Tibial artery (tissue), 4 donors: ENCODE data around the gene BPIFA2.

Experiments
- DNase-seq, 2 donors: peaks; one replicate each; pipeline ENCODE4 v3.0.0-alpha.2; 2019
- H3K27ac ChIP-seq, 2 donors: fragments of 200-600 bp; sonication (generic) in 1 of 2; 1 replicate in 1 of 2; 2 replicates in 1 of 2; pipeline ENCODE4 v1.5.1; 2018 to 2019; ENCODE audit warnings: mild to moderate bottlenecking in 1 of 2
- H3K27me3 ChIP-seq, 2 donors: fragments of 200-600 bp; sonication (generic) in 1 of 2; one replicate each; pipeline versions ENCODE4 v1.5.1 to v1.6.0; 2016 to 2019
- H3K36me3 ChIP-seq, 3 donors: fragments of 200-600 bp; sonication (generic) in 2 of 3; one replicate each; pipeline ENCODE4 v1.5.1; 2016 to 2019; ENCODE audit warnings: mild to moderate bottlenecking in 2 of 3
- H3K4me1 ChIP-seq, 4 donors: fragments of 200-600 bp; sonication (generic) in 2 of 4; 1 replicate in 3 of 4; 2 replicates in 1 of 4; pipeline ENCODE4 v1.5.1; 2016 to 2019
- H3K4me3 ChIP-seq, 2 donors: fragments of 200-600 bp; sonication (generic) in 1 of 2; 1 replicate in 1 of 2; 2 replicates in 1 of 2; pipeline ENCODE4 v1.5.1; 2018 to 2019; ENCODE audit warnings: mild to moderate bottlenecking in 2 of 2
- H3K9me3 ChIP-seq, 3 donors: fragments of 200-600 bp; sonication (generic) in 1 of 3; one replicate each; pipeline ENCODE4 v1.5.1; 2016 to 2019
- intact Hi-C: fragments of 100-400 bp; cut with DNase I; formaldehyde crosslinking; loops from one replicate; pipeline ENCODE4 v1.15.0; 2023; ENCODE audit warnings: low total_unique reads
- TF ChIP-seq, protein P1 (sequence below), 2 experiments: fragments of 200-600 bp in 1 of 2; fragments of 450-650 bp in 1 of 2; IDR thresholded peaks; one replicate each; pipeline ENCODE4 v1.5.1; 2017 to 2019; ENCODE audit warnings: antibody characterized with exemption in 2 of 2, mild to moderate bottlenecking in 1 of 2, moderate library complexity in 1 of 2

BPIFA2 gene

DNA sequence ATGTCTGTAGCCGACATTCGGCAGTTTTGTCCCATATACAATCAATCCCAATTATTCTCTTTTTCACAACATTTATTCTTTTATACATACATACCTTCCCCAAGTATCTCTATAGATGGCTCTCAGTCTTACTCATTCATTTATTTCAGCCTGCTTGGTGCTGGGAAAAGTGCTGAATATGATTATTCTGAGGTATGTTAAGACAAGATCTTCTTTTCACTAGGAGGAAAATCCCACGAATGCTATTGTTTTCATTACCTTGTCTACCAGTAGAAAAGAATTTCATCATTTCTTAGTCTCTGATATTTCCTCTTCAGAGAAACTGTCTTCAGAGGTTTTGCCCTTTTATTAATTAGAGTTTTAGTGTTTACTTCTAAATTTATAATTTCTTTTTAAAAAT lies 35.5 kb downstream of the BPIFA2 start:
- H3K4me1 ChIP-seq: no peaks in the 10 kb centered on the region
- TF ChIP-seq, protein P1, sequence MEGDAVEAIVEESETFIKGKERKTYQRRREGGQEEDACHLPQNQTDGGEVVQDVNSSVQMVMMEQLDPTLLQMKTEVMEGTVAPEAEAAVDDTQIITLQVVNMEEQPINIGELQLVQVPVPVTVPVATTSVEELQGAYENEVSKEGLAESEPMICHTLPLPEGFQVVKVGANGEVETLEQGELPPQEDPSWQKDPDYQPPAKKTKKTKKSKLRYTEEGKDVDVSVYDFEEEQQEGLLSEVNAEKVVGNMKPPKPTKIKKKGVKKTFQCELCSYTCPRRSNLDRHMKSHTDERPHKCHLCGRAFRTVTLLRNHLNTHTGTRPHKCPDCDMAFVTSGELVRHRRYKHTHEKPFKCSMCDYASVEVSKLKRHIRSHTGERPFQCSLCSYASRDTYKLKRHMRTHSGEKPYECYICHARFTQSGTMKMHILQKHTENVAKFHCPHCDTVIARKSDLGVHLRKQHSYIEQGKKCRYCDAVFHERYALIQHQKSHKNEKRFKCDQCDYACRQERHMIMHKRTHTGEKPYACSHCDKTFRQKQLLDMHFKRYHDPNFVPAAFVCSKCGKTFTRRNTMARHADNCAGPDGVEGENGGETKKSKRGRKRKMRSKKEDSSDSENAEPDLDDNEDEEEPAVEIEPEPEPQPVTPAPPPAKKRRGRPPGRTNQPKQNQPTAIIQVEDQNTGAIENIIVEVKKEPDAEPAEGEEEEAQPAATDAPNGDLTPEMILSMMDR (IDR thresholded peaks at IDR 0.05): no peak
- intact Hi-C loops: no loop called here
- DNase-seq: no peak
- H3K4me3 ChIP-seq: no peak overlapping the region
- no peaks in the 10 kb centered on the region for H3K36me3 ChIP-seq
- no peaks in the 10 kb centered on the region for H3K9me3 ChIP-seq
- peaks cover 0 to 9% of the 10 kb centered on the region in 2 donors for H3K27me3 ChIP-seq
- no peak overlapping the region for H3K27ac ChIP-seq

DNA sequence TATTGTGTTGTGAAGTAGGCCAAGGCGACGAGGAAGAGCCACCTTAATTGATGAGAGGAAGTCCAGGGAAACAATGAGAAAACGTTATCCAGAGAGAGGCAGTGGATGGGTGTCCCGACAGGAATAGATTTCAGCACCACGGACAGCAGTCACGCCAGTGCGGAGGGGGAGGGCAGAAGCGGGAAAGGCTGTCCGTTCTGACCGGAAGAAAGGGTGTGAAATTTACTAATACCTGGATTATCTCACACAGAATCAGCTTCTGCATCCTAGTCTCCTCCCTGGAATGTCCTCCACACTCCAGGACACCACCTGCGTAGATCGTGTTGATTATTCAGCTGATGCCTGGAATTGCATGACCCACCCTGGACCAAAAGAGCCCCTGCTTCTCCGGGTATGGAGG lies 41.8 kb downstream of the BPIFA2 start:
- TF ChIP-seq, protein P1 (IDR thresholded peaks at IDR 0.05): no peak
- no peak overlapping the region for H3K4me3 ChIP-seq
- peak; percentile 35 to 61 for DNase-seq
- H3K9me3 ChIP-seq: no peaks in the 10 kb centered on the region
- H3K27ac ChIP-seq: no peak overlapping the region
- no peaks in the 10 kb centered on the region for H3K4me1 ChIP-seq
- H3K36me3 ChIP-seq: no peaks in the 10 kb centered on the region
- intact Hi-C loops: no loop called here
- peaks cover 0 to 25% of the 10 kb centered on the region in 2 donors for H3K27me3 ChIP-seq

DNA sequence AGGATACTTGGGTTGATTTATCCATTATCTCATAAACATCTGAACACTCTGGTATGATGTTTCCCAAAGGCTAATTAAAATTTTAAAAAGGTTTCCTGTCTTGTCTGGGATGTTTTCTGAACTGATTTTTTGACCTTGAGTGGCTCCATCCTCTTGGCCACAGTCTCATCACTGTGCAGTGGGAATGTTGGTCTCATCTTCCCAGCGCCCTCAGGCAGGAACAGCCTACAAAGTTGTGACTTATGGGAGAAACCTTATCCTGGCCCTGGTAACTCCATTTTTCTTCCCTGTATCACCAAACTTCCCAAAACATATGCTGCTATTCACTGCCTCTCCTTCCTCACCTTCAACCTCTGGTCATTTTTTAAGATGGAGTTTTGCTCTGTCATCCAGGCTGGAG lies 42.4 kb downstream of the BPIFA2 start:
- intact Hi-C loops: no loop called here
- TF ChIP-seq, protein P1 (IDR thresholded peaks at IDR 0.05): no peak
- Histone ChIP-seq H3K36me3 (no peaks in the 10 kb centered on the region), H3K4me1 (no peaks in the 10 kb centered on the region), H3K27ac (no peak overlapping the region), H3K4me3 (no peak overlapping the region), H3K9me3 (no peaks in the 10 kb centered on the region), H3K27me3 (peaks cover 0 to 25% of the 10 kb centered on the region in 2 donors)
- no peak for DNase-seq

DNA sequence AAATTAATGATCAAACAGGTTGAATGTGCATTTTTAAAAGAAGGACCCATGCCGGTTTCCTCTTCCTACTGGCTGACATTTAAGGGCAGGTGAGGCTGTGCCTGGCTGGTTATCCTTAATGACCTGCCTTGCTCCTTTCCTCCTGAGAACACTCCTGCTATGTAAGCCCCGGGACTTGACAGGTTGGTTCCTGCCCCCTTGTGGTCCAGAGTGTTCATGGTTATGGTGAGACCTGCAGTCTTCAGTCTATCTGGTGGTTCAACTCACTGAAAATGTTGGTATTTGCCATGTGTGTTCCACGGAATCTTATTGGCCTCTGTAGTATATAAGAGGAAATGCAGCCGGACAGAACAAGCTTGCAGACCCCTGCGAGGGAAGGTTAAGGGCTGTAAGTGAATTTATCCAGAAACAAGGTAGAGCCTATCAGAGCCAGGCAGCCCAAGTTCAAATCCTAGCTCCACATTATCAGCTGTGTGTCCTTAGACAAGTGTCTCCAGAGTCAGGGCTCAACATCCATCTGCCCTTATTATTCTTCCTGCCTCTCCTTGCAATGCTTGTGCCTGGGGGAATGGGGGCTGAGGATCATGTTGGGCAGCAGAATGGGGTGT lies 44.0 kb downstream of the BPIFA2 start:
- Histone ChIP-seq H3K4me1 (no peaks in the 10 kb centered on the region), H3K4me3 (no peak overlapping the region), H3K27me3 (peaks cover 0 to 17% of the 10 kb centered on the region in 2 donors), H3K9me3 (no peaks in the 10 kb centered on the region), H3K36me3 (no peaks in the 10 kb centered on the region), H3K27ac (no peak overlapping the region)
- intact Hi-C loops: no loop called here
- peak in 1 of 2 donors; percentile 39 for DNase-seq
- TF ChIP-seq, protein P1 (IDR thresholded peaks at IDR 0.05): no peak

DNA sequence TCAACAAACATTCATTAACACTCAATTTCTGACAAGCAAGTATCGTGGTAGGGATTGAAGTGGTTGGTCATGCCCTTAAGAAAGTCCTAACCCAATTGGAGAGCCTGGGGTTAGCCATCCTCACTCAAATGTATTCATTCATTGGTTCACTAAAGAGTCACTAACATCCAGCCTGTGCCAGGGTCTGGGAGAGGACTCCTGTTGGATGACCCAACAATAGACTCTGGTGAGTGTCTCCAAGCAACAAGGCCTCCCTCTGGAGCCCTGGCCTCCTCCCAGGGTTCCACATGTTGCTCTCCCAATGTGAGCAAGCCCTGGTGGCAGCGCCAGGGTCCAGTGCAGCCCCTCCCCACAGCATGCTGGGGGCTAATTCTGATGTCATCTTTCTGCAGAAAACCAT lies 49.1 kb downstream of the BPIFA2 start, which contains the start of gene BPIFA3:
BPIFA3 (plus strand) TSS at position 301 of the 400 bp plus-strand sequence. CDS start 185 bp downstream, outside the sequence.
- Histone ChIP-seq H3K27ac (no peak within 1 kb of the TSS), H3K4me1 (no peaks in the 10 kb centered on the region), H3K9me3 (no peaks in the 10 kb centered on the region), H3K4me3 (no peak within 1 kb of the TSS), H3K36me3 (no peaks in the 10 kb centered on the region), H3K27me3 (peaks cover 0 to 16% of the 10 kb centered on the region in 2 donors)
- peak in 1 of 2 donors; percentile 25 for DNase-seq
- TF ChIP-seq, protein P1 (IDR thresholded peaks at IDR 0.05): no peak
- intact Hi-C loops: no loop called here
